B cell (primary cell): Measurements from ENCODE around the gene AIMP2. TPM values are rescaled to one million over a fixed set of nuclear protein-coding genes. Genes with fewer than 3 reads are reported as not detected.

ENCODE experiments used
- ATAC-seq: fragments of 200-7000 bp; cut with Tn5 transposase; one replicate; pipeline ENCODE4 v1.10.0; 2021; ENCODE audit warnings: low read depth, mild to moderate bottlenecking, moderate number of reproducible peaks, moderate library complexity
- CTCF ChIA-PET: fragments of 350-600 bp; sonication (Branson Sonifier 250); formaldehyde crosslinking; loops from one replicate; lab custom pipeline; 2021; ENCODE audit warnings: antibody characterized with exemption, inconsistent platforms; lab: Charles Lee
- POLR2A ChIA-PET: fragments of 350-600 bp; sonication (Branson Sonifier 250); formaldehyde crosslinking; loops from one replicate; lab custom pipeline; 2021; ENCODE audit warnings: antibody characterized with exemption; lab: Charles Lee
- DNase-seq: peaks from one replicate; pipeline ENCODE4 v3.0.0; 2013
- H2AFZ ChIP-seq: 2 replicates; pipeline ENCODE4 v1.6.1; 2012; ENCODE audit warnings: mild to moderate bottlenecking, low read depth, low read length; ENCODE audit not compliant: insufficient read depth, poor library complexity, severe bottlenecking
- H3K27ac ChIP-seq, 2 donors: 1 replicate in 1 of 2; 2 replicates in 1 of 2; pipeline ENCODE4 v1.5.1; 2012 to 2013; ENCODE audit warnings: low read length in 2 of 2, mild to moderate bottlenecking in 2 of 2, moderate library complexity in 1 of 2
- H3K27me3 ChIP-seq, 4 experiments: fragments of 200-600 bp in 1 of 4; sonication (generic) in 1 of 4; replicated peaks in 1 of 4; 1 replicate in 2 of 4; 2 replicates in 2 of 4; pipeline versions ENCODE4 v1.6.1 to v1.7.0; 2013 to 2016; ENCODE audit warnings: low read length in 3 of 4, mild to moderate bottlenecking in 2 of 4, mixed read lengths in 1 of 4, moderate library complexity in 1 of 4; ENCODE audit not compliant: insufficient read depth in 4 of 4, control insufficient read depth in 3 of 4; ENCODE audit errors: control extremely low read depth in 1 of 4
- H3K36me3 ChIP-seq, 2 experiments: replicated peaks in 1 of 2; 1 replicate in 1 of 2; 2 replicates in 1 of 2; pipeline versions ENCODE4 v1.6.1 to v1.7.1; 2013; ENCODE audit warnings: low read length in 1 of 2; ENCODE audit not compliant: insufficient read depth in 2 of 2, control insufficient read depth in 1 of 2; ENCODE audit errors: control extremely low read depth in 1 of 2, extremely low read depth in 1 of 2
- H3K4me1 ChIP-seq, 2 donors: fragments of 200-600 bp in 1 of 2; sonication (generic) in 1 of 2; 1 replicate in 1 of 2; 2 replicates in 1 of 2; pipeline versions ENCODE4 v1.5.1 to v1.6.1; 2013 to 2017; ENCODE audit warnings: low read length in 2 of 2; ENCODE audit not compliant: control insufficient read depth in 2 of 2, insufficient read depth in 2 of 2
- H3K4me2 ChIP-seq: replicated peaks from 2 replicates; pipeline ENCODE3; 2012; ENCODE audit warnings: mild to moderate bottlenecking, low read depth, low read length; ENCODE audit not compliant: poor library complexity, severe bottlenecking
- H3K4me3 ChIP-seq, 5 experiments: fragments of 200-600 bp in 1 of 5; sonication (generic) in 1 of 5; 1 replicate in 3 of 5; 2 replicates in 2 of 5; pipeline versions ENCODE4 v1.5.1 to v1.7.0; 2011 to 2016; ENCODE audit warnings: low read length in 4 of 5, mild to moderate bottlenecking in 4 of 5, low read depth in 2 of 5, control low read depth in 1 of 5, moderate library complexity in 1 of 5; ENCODE audit not compliant: insufficient read depth in 1 of 5; ENCODE audit errors: control extremely low read depth in 1 of 5, extremely low read depth in 1 of 5
- H3K79me2 ChIP-seq: fragments of 200-600 bp; sonication (generic); one replicate; pipeline ENCODE4 v1.6.0; 2016; ENCODE audit warnings: low read length; ENCODE audit not compliant: control insufficient read depth, insufficient read depth
- H3K9ac ChIP-seq: fragments of 200-600 bp; sonication (generic); 2 replicates; pipeline ENCODE4 v1.6.1; 2017; ENCODE audit warnings: mild to moderate bottlenecking, low read length, moderate library complexity
- H3K9me3 ChIP-seq, 3 donors: one replicate each; pipeline versions ENCODE4 v1.6.1 to v1.7.1; 2013; ENCODE audit warnings: low read length in 2 of 3; ENCODE audit not compliant: control insufficient read depth in 2 of 3, insufficient read depth in 1 of 3; ENCODE audit errors: control extremely low read depth in 1 of 3
- H4K20me1 ChIP-seq: 2 replicates; pipeline ENCODE4 v1.6.0; 2012; ENCODE audit warnings: mild to moderate bottlenecking, low read length; ENCODE audit not compliant: insufficient read depth, control insufficient read depth, poor library complexity, severe bottlenecking
- H3K27ac Mint-ChIP-seq: one replicate; pipeline ENCODE4 v1.8.0; 2021; ENCODE audit warnings: mixed read lengths
- H3K27me3 Mint-ChIP-seq: one replicate; pipeline ENCODE4 v1.8.0; 2021; ENCODE audit warnings: mixed read lengths
- H3K4me1 Mint-ChIP-seq: one replicate; pipeline ENCODE4 v1.8.0; 2021; ENCODE audit warnings: mixed read lengths
- H3K4me3 Mint-ChIP-seq: one replicate; pipeline ENCODE4 v1.8.0; 2021; ENCODE audit warnings: mixed read lengths
- H3K9me3 Mint-ChIP-seq: one replicate; pipeline ENCODE4 v1.8.0; 2022; ENCODE audit warnings: mixed read lengths; ENCODE audit not compliant: insufficient read depth
- CTCF ChIP-seq: fragments of 200-600 bp; IDR thresholded peaks from one replicate; pipeline ENCODE4 v1.8.0; 2022; ENCODE audit warnings: antibody characterized with exemption, mild to moderate bottlenecking
- EZH2 ChIP-seq: IDR thresholded peaks from 2 replicates; pipeline ENCODE4 v1.6.1; 2012; ENCODE audit warnings: borderline replicate concordance, low read depth, mild to moderate bottlenecking, moderate library complexity, low read length; ENCODE audit not compliant: insufficient read depth, poor library complexity, severe bottlenecking
- WGBS: methylation state at CpG from one replicate; pipeline ENCODE4 v1.1.5; 2013; ENCODE audit warnings: missing lambda C conversion rate; ENCODE audit not compliant: insufficient coverage; 5-methylcytosine and 5-hydroxymethylcytosine counted together
- intact Hi-C: fragments of 100-400 bp; cut with micrococcal nuclease; formaldehyde crosslinking; loops from one replicate; pipeline ENCODE4 v1.10.0; 2022
- polyA plus RNA-seq: library from polyadenylated mRNA; depleted of rRNA; stranded (reverse); fragments of >200 nt; gene quantifications from 2 replicates; pipeline ENCODE4 v1.2.3, GENCODE V29; 2012
- total RNA-seq, 2 donors: library from RNA; stranded (reverse); fragments of 120-200 nt in 1 of 2; gene quantifications; 1 replicate in 1 of 2; 2 replicates in 1 of 2; pipeline versions ENCODE4 v1.2.3 to v1.2.4, GENCODE V29; 2013 to 2022

AIMP2 gene
- total and polyA plus RNA-seq, 2 donors (not counting 1 experiment from before 2014, with no cell fraction given): 11.7 to 14.0 TPM

- Histone ChIP-seq H3K4me1 (peaks cover 6 to 11% of the 10 kb centered on the region in 2 donors), H4K20me1 (no peaks in the 10 kb centered on the region), H3K27me3 (no peaks in the 10 kb centered on the region), H3K9me3 (no peaks in the 10 kb centered on the region), H3K4me2 (no peak overlapping the region), H3K79me2 (peaks cover 30% of the 10 kb centered on the region), H2AFZ (no peak overlapping the region), H3K36me3 (peaks cover 6 to 68% of the 10 kb centered on the region in 2 experiments), H3K4me3 (no peak overlapping the region), H3K27ac (no peak overlapping the region), H3K9ac (no peak overlapping the region)
- no peaks in the 10 kb centered on the region for H3K27me3 Mint-ChIP-seq
- H3K9me3 Mint-ChIP-seq: no peaks in the 10 kb centered on the region
- peak overlapping the region; percentile 10 for H3K27ac Mint-ChIP-seq
- ATAC-seq (no peak), DNase-seq (no peak)
- H3K4me1 Mint-ChIP-seq: peaks cover 10% of the 10 kb centered on the region
- CTCF ChIA-PET: interaction anchor here (1.7 kb wide), 1 partner anchor 75 kb away, joined by 3 read pairs; no protein-coding TSS in a partner anchor
- TF ChIP-seq CTCF: no peak
- no peak for TF ChIP-seq EZH2
- intact Hi-C loops: no loop called here
- POLR2A ChIA-PET: no interaction called here
- WGBS: 100% methylated on average over 3 of the region's 3 CpGs
- no peak overlapping the region for H3K4me3 Mint-ChIP-seq
Observed at GRCh38 chr7:6031567-6031966, 22.5 kb downstream of the AIMP2 start.

GRCh38 chr7:6032167-6032566 is 23.1 kb downstream of the AIMP2 start:
- no peak overlapping the region for H3K27ac ChIP-seq
- H3K27me3 ChIP-seq: no peaks in the 10 kb centered on the region
- H3K9me3 Mint-ChIP-seq: no peaks in the 10 kb centered on the region
- no peaks in the 10 kb centered on the region for H4K20me1 ChIP-seq
- no peak overlapping the region for H3K4me3 ChIP-seq
- no peak overlapping the region for H3K9ac ChIP-seq
- intact Hi-C loops: no loop called here
- DNase-seq (no peak), ATAC-seq (no peak)
- peaks cover 34% of the 10 kb centered on the region for H3K79me2 ChIP-seq
- no peak overlapping the region for H3K4me3 Mint-ChIP-seq
- ChIA-PET POLR2A (no interaction called here), CTCF (interaction anchor here (0.6 to 1.7 kb wide), 3 partner anchors 74 to 473 kb away, joined by 3 to 5 read pairs (median 5); no protein-coding TSS in a partner anchor)
- TF ChIP-seq CTCF: no peak
- TF ChIP-seq EZH2: no peak
- no peaks in the 10 kb centered on the region for H3K9me3 ChIP-seq
- H2AFZ ChIP-seq: no peak overlapping the region
- peaks cover 4% of the 10 kb centered on the region for H3K4me1 Mint-ChIP-seq
- peaks cover 6 to 71% of the 10 kb centered on the region in 2 experiments for H3K36me3 ChIP-seq
- no peak overlapping the region for H3K27ac Mint-ChIP-seq
- WGBS: 50% methylated on average over 2 of the region's 5 CpGs
- H3K27me3 Mint-ChIP-seq: no peaks in the 10 kb centered on the region
- H3K4me1 ChIP-seq: peaks cover under 1 to 5% of the 10 kb centered on the region in 2 donors
- H3K4me2 ChIP-seq: no peak overlapping the region
